ENCODE results near the gene NEUROG3.

NEUROG3 gene

DNA sequence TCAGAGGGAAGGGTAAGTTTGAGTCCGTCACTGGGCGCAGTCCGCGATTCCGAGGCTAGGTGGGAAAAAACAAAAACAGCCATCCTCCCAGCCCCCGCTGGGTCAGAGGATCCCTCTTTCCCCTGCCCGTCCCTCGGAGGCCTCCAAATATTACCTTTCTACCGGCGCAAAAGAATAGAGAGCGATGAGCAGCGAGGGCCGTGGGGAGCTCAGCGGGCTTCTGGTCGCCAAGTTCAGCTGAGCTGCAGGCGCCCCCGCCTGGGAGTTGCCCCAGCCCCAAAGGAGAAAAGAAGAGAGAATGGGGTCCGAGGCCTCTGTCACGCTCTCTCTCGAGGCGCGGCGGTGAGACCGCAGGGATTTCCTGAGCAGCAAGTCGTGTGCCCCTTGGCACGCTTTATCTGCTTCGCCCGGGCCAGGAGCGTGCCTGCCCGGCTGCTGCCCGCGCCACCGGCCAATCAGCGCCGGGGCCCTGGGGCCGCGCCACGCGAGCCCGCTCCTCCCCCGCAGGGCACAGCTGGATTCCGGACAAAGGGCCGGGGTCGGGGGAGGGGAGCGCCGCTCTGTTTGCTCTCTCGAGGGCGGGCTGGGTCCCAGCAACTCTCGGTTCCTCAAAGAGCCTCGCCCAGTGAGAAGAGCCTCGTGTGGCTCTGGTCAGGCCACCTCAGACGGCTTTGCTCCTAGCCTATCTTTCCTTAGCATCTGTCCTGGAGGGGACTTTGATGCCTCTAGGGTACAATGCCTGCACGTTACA, at the start of gene NEUROG3:
Gene NEUROG3 (minus strand): TSS at position 367 of the 751 bp plus-strand sequence. CDS start 379 bp downstream, outside the sequence.
- peak; percentile 17 for DNase-seq

DNA sequence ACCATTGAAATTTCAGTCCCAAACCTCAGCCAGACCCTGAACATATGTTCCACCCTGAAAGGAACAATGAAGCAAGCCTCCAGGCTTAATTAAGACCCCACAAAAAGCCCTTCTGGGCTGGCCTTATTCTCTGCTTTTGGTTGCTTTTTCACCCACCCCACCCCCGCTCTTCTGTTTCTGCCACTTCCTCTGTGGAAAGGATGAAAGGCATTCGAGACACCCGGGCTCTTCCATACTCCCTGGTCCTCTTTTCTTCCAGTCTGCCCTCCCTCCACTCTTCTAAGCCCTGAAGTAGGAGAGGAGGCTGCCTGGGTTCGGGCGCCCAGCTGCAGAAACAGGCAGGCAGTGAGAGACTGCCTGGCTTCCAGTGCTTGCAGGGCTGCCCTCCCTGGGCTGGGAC, 47.4 kb upstream of the NEUROG3 start:
- peak; percentile 33 for DNase-seq

- DNase-seq = no peak
Measured at GRCh38 chr10:69619626-69620025, 46.4 kb upstream of the NEUROG3 start.

GRCh38 chr10:69618746-69619145, 45.5 kb upstream of the NEUROG3 start:
- no peak for DNase-seq

DNA sequence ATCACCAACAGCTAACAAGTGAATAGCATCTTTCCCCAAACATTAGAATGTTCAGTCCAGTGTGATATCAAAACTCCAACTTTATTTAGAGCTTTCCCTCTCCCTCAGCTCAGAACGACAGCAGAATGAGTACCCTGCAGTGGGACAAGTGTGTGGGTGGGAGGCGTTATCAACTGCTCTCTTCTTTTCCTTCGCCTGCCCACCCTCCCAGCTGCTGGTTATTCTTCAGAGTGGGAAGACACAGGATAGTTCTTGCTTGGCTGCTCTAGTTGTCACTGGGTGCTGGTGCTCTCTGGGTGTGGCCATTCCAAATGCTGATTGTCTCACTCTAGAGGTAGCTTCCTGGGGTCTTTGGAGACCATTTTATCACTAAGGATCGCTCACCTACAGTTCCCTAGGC, 43.1 kb upstream of the NEUROG3 start:
- DNase-seq = no peak

- no peak for DNase-seq
Measured at GRCh38 chr10:69614130-69614529, 40.9 kb upstream of the NEUROG3 start.

DNA sequence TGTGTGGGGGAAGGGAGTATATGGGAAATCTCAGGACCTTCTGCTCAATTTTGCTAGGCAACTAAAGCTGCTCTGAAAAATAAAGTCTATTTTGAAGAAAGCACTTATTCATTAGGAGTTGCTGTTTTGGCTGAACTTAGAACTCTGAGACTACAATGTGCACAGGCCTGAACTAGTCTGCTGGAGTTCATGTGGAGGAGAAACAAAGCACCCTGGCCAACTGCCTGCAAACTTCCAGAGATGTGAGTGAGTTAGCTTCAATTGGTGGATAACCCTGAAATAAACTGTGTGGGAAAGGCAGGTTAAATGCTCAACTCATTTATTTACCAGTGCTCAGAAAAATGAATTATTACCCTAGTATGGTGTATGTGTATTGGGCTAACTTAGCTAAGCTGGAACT, 39.5 kb upstream of the NEUROG3 start:
- no peak for DNase-seq

- DNase-seq = no peak
Measured at GRCh38 chr10:69609077-69609476, 35.9 kb upstream of the NEUROG3 start.

GRCh38 chr10:69600761-69601330, 27.6 kb upstream of the NEUROG3 start:
- no peak for DNase-seq

GRCh38 chr10:69588358-69588757, 15.1 kb upstream of the NEUROG3 start:
- no peak for DNase-seq

- DNase-seq = no peak
Measured at GRCh38 chr10:69584624-69585023, 11.4 kb upstream of the NEUROG3 start.

DNA sequence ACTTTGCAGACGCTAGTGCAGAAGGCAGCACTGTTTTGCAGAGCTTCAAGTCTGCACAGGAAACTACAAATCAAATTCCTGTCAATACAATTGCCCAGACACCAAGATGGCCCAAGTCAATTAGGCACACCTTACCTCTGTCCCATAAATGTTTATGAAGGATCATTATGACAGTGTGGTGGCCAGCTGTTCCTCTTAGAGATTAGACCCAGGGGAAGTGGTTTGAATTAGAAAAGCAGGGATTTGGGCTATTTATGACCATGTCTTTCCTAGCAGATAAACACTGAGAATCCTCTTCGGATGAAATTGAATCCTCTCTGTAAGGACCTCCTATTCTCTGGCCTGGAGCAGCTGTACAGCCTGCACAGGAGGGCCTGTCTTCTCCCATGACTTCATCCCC, 9.9 kb upstream of the NEUROG3 start:
- DNase-seq = no peak

- DNase-seq = no peak
Measured at GRCh38 chr10:69580435-69580834, 7.2 kb upstream of the NEUROG3 start.

- DNase-seq = no peak
Measured at GRCh38 chr10:69579464-69580060, 6.3 kb upstream of the NEUROG3 start.

GRCh38 chr10:69578508-69578991, 5.3 kb upstream of the NEUROG3 start:
- no peak for DNase-seq

DNA sequence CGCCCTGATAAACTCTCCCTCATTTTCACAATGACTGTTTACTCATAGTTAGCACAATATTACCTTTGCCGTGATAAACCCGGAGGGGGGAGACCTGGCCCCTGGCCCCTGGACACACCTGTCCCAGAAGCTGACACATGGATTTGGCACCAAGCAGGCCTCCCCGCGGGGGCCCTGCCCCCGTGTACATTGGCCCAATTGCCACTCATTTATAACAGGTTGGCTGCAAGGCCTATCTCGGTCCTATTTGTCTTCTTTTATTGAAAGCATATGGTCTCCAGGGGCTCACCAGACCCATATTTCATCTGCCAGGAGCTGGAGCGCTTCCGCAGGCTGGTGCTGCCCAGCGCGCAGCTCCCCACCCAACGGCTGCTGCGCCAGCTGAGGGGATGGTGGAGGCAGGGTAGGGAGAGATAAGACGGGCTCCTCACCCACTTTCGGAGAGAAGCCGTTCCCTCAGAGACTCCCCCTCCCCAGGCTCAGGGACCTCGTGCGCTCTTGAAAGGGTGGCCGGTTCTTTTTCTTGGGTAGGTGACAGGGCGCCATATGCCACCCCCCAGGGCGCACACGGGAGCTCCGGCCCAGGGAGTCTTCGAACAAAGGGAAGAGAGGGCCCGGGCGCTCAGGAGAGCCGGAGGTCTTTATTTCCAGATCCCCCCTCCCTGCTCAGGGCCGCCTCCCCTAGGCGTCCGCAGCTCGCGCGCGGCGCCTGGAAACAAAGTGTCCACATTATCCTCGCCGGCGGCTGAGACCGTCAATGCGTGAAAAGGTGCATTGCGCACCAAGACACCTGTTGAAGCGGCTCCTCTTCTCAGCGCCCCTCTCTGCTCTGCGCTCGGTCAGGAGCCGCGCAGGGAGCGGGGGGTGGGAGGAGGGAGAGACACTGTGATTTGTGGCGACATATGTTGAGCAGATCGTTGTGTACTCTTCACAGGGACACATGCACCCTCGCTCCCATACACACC, 4.3 kb upstream of the NEUROG3 start:
- no peak for DNase-seq

DNA sequence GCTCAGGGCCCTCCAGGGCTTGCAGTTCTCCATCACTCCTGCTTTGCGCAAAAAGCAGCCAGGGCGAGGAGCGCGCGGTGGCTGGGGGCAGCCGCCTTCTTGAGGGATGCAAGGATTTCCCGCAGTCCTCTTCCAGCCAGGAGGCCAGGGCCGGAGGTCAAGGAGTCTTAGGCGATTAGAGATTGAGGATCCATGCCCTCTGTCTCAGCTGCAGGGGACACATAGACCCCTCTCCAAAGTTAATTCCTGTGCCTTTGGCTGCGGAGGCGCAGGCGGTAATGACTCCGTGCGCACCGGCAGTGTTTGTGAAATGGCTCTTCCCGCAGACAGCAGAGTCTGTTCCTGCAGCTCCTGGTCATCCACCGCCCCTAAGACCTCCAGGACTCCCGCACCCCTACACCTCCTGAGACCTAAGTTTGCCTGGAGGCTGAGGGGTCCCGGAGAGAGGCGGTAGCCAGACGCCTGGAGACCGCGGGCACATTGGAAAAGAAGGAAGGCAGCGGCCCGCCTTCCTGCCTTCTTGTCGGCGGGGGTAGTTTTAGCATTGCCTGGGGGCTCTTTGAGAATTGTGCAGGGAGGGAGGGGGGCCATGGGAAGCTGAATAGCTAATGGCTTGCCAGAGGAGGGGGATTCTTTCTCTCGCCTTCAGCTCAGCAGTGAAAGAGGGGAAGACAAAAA, 3.3 kb upstream of the NEUROG3 start:
- DNase-seq = no peak

DNA sequence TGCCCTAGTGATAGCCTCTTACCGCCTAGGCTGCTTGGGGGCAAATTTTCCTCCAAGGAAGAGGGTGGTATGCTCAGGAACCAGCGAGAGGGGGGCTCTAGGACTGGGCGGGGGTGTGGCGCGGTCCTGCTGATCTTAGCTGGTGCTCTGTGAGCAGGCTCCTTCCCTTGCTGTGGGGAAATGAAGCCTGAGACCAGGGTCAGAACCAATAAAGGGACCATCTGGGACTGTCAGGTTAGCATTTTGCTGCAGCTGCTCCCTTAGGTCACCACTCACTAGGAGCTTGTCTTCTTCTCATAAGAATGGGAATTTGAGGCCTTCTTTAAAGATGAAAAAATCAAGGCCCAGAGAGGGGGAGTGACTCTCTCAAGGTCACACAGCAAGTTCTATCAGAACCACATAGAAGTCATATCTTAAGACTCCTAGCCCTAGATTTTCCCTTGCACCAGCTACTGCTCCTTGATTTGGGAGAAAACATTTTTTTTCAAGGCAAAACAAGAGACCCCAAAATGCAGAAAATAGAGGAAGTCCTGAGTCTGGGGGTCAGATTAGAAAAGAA, 2.0 kb upstream of the NEUROG3 start:
- no peak for DNase-seq

DNA sequence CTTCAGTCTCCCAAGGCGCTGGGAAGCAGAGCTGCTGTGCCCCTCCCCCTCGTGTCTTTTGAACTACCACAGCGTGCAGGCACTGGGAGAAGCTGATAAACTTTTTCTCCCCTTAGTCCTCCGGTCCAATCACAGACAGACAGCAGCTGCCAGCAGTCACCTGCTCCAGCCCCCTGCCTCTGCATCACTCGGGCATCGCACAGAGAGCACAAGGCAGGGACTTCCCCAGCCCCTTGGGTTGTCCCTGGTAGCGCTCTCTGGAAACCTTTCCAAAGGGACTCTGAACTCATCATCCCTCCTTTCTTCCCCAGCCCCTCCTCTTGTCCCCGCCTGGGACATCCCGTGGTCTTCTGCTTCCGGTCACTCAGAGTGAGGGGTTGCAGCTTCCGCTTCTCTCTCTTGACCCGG, 1.4 kb upstream of the NEUROG3 start:
- DNase-seq = no peak

GRCh38 chr10:69572159-69573055, 815 bp downstream of the NEUROG3 start:
- peak; percentile 16 for DNase-seq

GRCh38 chr10:69571618-69572158, 1.5 kb downstream of the NEUROG3 start:
- DNase-seq = no peak
